ENCODE results near the gene SGCA.
A peak's percentile ranks its signal among the peaks of the same experiment; 100 is the strongest.

Gene SGCA

GRCh38 chr17:50139185-50139783 lies 26.5 kb upstream of the SGCA start:
- Histone ChIP-seq H3K4ac (ENCODE audit: low read depth, low read length) (no peak overlapping the region), H2AK5ac (ENCODE audit: low read length) (no peak overlapping the region), H3K36me3 (ENCODE audit: control insufficient read depth, insufficient read depth, low read length) (peaks cover 16% of the 10 kb centered on the region), H4K8ac (ENCODE audit: low read depth, low read length) (no peak overlapping the region), H3K18ac (ENCODE audit: low read length) (no peak overlapping the region), H3K4me3 (ENCODE audit: low read length) (no peak overlapping the region), H3K4me2 (ENCODE audit: low read length) (no peak overlapping the region), H3K27ac (ENCODE audit: low read depth, low read length) (no peak overlapping the region), H3K9ac (ENCODE audit: low read length) (no peak overlapping the region), H3K79me2 (ENCODE audit: control insufficient read depth, insufficient read depth, low read length) (no peaks in the 10 kb centered on the region), H3K4me1 (ENCODE audit: control insufficient read depth, low read depth, low read length) (peaks cover 4% of the 10 kb centered on the region), H2BK120ac (ENCODE audit: low read depth, low read length) (no peak overlapping the region), H3K79me1 (ENCODE audit: low read length) (no peaks in the 10 kb centered on the region), H3K56ac (ENCODE audit: low read length) (peak overlapping the region; percentile 0), H3K23ac (ENCODE audit: low read length) (no peak overlapping the region), H2BK15ac (replicated peaks; ENCODE audit: low read depth) (no peak overlapping the region), H3K27me3 (ENCODE audit: insufficient read depth, low read length, poor library complexity) (no peaks in the 10 kb centered on the region), H4K5ac (ENCODE audit: low read length) (no peak overlapping the region), H2BK5ac (ENCODE audit: low read length) (no peak overlapping the region)
- DNase-seq = no peak
- WGBS (ENCODE audit: extremely low coverage, insufficient coverage, low lambda C conversion rate) = no CpG with 5 or more reads among the region's 15 CpGs

DNA sequence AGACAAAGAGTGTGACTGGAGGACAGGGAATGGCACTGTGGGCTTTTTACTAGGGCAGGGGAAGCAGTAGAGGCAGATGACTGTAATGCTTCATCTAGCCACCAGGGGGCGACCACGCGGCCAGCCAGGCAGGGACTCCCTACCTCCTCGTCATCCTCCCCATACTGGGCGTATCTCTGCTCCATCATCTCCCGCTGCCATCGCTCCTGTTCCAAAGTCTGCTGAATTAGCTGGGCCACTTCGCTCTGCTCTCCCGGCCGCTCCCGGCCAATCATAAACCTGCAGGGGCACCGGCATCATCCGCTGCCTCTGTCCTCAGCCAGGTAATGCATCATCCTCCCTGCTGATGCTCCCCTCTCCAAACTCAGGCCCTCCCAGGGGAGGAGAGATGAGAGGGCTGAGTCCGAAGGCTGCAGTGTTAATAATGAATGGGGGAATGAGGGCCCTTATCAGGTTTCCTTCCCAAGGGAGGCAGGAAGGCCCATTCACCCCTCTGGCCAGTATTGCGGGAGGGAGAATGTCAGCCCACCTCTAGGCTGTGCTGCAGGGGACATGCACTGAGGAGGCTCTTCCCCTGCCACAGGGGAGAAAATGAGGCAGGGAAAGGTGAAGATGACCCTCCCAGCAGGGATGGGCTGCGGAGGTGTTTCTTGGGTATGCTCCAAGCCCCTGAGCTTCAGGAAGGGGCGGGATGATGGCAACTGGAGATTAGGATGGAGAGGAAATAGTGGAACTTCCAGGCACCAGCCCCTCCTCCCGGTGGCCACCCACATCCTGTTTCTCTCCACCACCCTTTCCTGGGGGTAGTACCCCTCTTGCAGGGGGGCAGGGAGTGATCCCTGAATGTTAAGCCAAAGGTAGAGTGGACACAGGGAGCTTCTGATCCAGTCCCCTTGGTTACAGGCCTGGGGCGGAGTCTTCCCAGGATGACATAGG lies 25.6 kb upstream of the SGCA start:
- Histone ChIP-seq H3K9ac (ENCODE audit: low read length) (no peak overlapping the region), H3K36me3 (ENCODE audit: control insufficient read depth, insufficient read depth, low read length) (peaks cover 16% of the 10 kb centered on the region)

DNA sequence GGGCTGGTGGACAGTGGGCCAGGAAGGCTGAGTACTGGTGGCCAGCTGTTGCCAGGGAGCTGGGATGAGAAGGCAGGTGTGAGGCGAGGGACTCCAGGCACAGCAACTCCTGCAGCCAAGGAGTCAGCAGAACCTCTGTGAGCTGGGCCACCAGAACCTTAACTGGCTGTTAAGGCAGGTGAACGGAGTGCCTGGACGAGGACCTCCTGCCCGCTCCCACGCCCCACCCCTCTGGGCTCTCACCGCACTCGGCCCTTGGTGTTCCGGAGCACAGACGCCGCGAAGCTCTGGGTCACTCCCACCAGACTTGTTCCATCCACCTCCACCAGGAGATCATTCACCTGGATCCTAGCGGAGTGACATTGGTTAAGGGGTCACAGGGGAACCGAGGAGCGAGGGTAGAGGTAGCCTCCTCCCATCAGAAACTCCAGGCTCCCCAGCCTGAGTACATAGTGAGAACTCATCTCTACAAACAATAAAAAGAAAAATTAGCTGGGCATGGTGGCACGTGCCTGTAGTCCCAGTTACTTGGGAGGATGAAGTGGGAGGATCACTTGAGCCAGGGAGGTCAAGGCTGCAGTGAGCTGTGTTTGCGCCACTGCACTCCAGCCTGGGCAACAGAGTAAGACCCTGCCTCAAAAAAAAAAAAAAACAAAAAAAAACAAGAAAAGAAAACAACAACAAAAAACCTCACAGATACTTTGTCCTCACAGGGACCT lies 24.6 kb upstream of the SGCA start:
- Histone ChIP-seq H3K27me3 (ENCODE audit: insufficient read depth, low read length, poor library complexity) (no peaks in the 10 kb centered on the region), H3K4me1 (ENCODE audit: control insufficient read depth, low read depth, low read length) (peaks cover 4% of the 10 kb centered on the region), H4K8ac (ENCODE audit: low read depth, low read length) (no peak overlapping the region), H3K9ac (ENCODE audit: low read length) (no peak overlapping the region), H3K18ac (ENCODE audit: low read length) (no peak overlapping the region), H2BK5ac (ENCODE audit: low read length) (no peak overlapping the region), H3K23ac (ENCODE audit: low read length) (no peak overlapping the region), H4K5ac (ENCODE audit: low read length) (no peak overlapping the region), H3K4ac (ENCODE audit: low read depth, low read length) (no peak overlapping the region), H2BK15ac (replicated peaks; ENCODE audit: low read depth) (no peak overlapping the region), H3K56ac (ENCODE audit: low read length) (peak overlapping the region; percentile 67), H2AK5ac (ENCODE audit: low read length) (no peak overlapping the region), H3K27ac (ENCODE audit: low read depth, low read length) (no peak overlapping the region), H3K79me2 (ENCODE audit: control insufficient read depth, insufficient read depth, low read length) (no peaks in the 10 kb centered on the region), H3K36me3 (ENCODE audit: control insufficient read depth, insufficient read depth, low read length) (peaks cover 16% of the 10 kb centered on the region), H3K79me1 (ENCODE audit: low read length) (no peaks in the 10 kb centered on the region), H2BK120ac (ENCODE audit: low read depth, low read length) (no peak overlapping the region), H3K4me2 (ENCODE audit: low read length) (no peak overlapping the region), H3K4me3 (ENCODE audit: low read length) (no peak overlapping the region)
- no CpG with 5 or more reads among the region's 16 CpGs for WGBS (ENCODE audit: extremely low coverage, insufficient coverage, low lambda C conversion rate)
- DNase-seq = no peak

More for the DNA sequence above, 25.6 kb upstream of the SGCA start:
- no peaks in the 10 kb centered on the region for H3K79me2 ChIP-seq (ENCODE audit: control insufficient read depth, insufficient read depth, low read length)
- H2BK120ac ChIP-seq (ENCODE audit: low read depth, low read length) = no peak overlapping the region
- no peak overlapping the region for H3K4me3 ChIP-seq (ENCODE audit: low read length)
- H3K56ac ChIP-seq (ENCODE audit: low read length) = peak overlapping the region; percentile 67
- H2AK5ac ChIP-seq (ENCODE audit: low read length) = no peak overlapping the region
- peak; percentile 94 for DNase-seq
- H3K4me1 ChIP-seq (ENCODE audit: control insufficient read depth, low read depth, low read length) = peaks cover 4% of the 10 kb centered on the region
- no peak overlapping the region for H3K18ac ChIP-seq (ENCODE audit: low read length)
- no peak overlapping the region for H3K4me2 ChIP-seq (ENCODE audit: low read length)
- no peaks in the 10 kb centered on the region for H3K27me3 ChIP-seq (ENCODE audit: insufficient read depth, low read length, poor library complexity)
- no peak overlapping the region for H3K4ac ChIP-seq (ENCODE audit: low read depth, low read length)
- H4K5ac ChIP-seq (ENCODE audit: low read length) = no peak overlapping the region
- H4K8ac ChIP-seq (ENCODE audit: low read depth, low read length) = no peak overlapping the region
- H2BK15ac ChIP-seq (replicated peaks; ENCODE audit: low read depth) = no peak overlapping the region
- H2BK5ac ChIP-seq (ENCODE audit: low read length) = no peak overlapping the region
- H3K23ac ChIP-seq (ENCODE audit: low read length) = no peak overlapping the region
- H3K79me1 ChIP-seq (ENCODE audit: low read length) = no peaks in the 10 kb centered on the region
- H3K27ac ChIP-seq (ENCODE audit: low read depth, low read length) = no peak overlapping the region
- WGBS (ENCODE audit: extremely low coverage, insufficient coverage, low lambda C conversion rate) = no CpG with 5 or more reads among the region's 19 CpGs

DNA sequence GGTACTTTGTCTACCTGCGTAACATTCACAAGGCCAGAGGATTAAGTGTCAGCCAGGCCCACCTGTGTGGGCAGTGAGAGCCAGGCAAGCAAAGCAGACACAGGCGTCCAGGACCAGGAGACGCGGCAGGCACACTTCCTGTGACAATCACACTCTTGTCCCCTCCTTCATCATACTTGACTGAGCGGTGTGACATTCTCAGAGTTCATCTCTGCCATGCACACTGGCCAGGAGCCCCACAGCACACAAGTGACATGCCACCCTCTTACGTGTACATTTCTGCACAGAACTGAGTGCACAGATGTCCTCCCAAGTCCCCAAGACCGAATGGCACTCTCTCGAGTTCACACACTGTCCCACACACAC lies 24.1 kb upstream of the SGCA start:
- H4K8ac ChIP-seq (ENCODE audit: low read depth, low read length) = no peak overlapping the region

DNA sequence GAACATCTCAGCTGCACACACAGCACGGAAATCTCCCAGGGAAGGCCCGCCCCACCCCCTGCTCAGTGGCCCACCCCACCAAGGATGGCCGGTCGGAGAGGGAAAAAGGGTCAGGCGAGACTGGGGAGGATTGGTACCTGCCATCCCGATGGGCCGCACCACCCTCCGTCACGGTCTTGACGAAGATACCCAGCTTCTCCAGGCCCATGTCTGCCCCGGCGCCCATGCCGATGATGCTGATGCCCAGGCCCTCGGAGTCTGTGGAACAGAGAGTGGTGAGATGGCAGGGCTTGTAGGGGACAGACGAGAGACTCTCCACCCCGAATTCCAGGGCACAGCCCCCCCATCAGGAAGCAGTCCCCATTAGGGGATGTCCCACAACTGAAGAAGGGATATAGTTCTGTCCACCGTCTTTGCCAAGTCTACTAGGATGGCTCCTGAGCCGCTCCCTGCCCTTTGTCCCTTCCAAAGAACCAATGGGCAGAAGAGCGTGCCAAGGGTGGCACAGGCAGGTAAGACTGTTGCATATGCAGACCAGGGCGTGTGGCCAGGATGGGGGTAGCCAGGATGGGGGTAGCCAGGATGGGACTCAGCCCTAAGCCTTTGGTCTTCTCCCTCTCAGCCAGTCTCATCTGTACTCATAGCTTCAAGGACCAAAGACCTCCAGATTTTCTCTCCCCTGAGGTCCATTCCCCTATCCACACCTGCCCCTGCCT lies 22.2 kb upstream of the SGCA start:
- H2BK120ac ChIP-seq (ENCODE audit: low read depth, low read length) = no peak overlapping the region
- H3K56ac ChIP-seq (ENCODE audit: low read length) = no peak overlapping the region
- no peak overlapping the region for H2AK5ac ChIP-seq (ENCODE audit: low read length)
- no peak overlapping the region for H3K9ac ChIP-seq (ENCODE audit: low read length)
- no peak for DNase-seq
- WGBS (ENCODE audit: extremely low coverage, insufficient coverage, low lambda C conversion rate) = no CpG with 5 or more reads among the region's 20 CpGs
- H3K18ac ChIP-seq (ENCODE audit: low read length) = no peak overlapping the region
- H3K79me1 ChIP-seq (ENCODE audit: low read length) = peaks cover 9% of the 10 kb centered on the region
- H3K4me1 ChIP-seq (ENCODE audit: control insufficient read depth, low read depth, low read length) = peaks cover 9% of the 10 kb centered on the region
- no peak overlapping the region for H2BK5ac ChIP-seq (ENCODE audit: low read length)
- no peak overlapping the region for H3K27ac ChIP-seq (ENCODE audit: low read depth, low read length)
- H3K4ac ChIP-seq (ENCODE audit: low read depth, low read length) = no peak overlapping the region
- H4K5ac ChIP-seq (ENCODE audit: low read length) = no peak overlapping the region
- no peak overlapping the region for H2BK15ac ChIP-seq (replicated peaks; ENCODE audit: low read depth)
- no peak overlapping the region for H4K8ac ChIP-seq (ENCODE audit: low read depth, low read length)
- H3K79me2 ChIP-seq (ENCODE audit: control insufficient read depth, insufficient read depth, low read length) = peaks cover 6% of the 10 kb centered on the region
- no peak overlapping the region for H3K4me2 ChIP-seq (ENCODE audit: low read length)
- no peak overlapping the region for H3K23ac ChIP-seq (ENCODE audit: low read length)
- H3K27me3 ChIP-seq (ENCODE audit: insufficient read depth, low read length, poor library complexity) = no peaks in the 10 kb centered on the region
- H3K4me3 ChIP-seq (ENCODE audit: low read length) = no peak overlapping the region
- peaks cover 11% of the 10 kb centered on the region for H3K36me3 ChIP-seq (ENCODE audit: control insufficient read depth, insufficient read depth, low read length)

More for the DNA sequence above, 24.1 kb upstream of the SGCA start:
- DNase-seq = no peak
- no peak overlapping the region for H3K4me2 ChIP-seq (ENCODE audit: low read length)
- H2BK120ac ChIP-seq (ENCODE audit: low read depth, low read length) = no peak overlapping the region
- peaks cover 2% of the 10 kb centered on the region for H3K79me2 ChIP-seq (ENCODE audit: control insufficient read depth, insufficient read depth, low read length)
- H2AK5ac ChIP-seq (ENCODE audit: low read length) = no peak overlapping the region
- no peak overlapping the region for H3K56ac ChIP-seq (ENCODE audit: low read length)
- no peaks in the 10 kb centered on the region for H3K27me3 ChIP-seq (ENCODE audit: insufficient read depth, low read length, poor library complexity)
- H3K4me3 ChIP-seq (ENCODE audit: low read length) = no peak overlapping the region
- no peak overlapping the region for H3K23ac ChIP-seq (ENCODE audit: low read length)
- no peak overlapping the region for H3K18ac ChIP-seq (ENCODE audit: low read length)
- H3K9ac ChIP-seq (ENCODE audit: low read length) = no peak overlapping the region
- peaks cover 4% of the 10 kb centered on the region for H3K4me1 ChIP-seq (ENCODE audit: control insufficient read depth, low read depth, low read length)
- H4K5ac ChIP-seq (ENCODE audit: low read length) = no peak overlapping the region
- H2BK15ac ChIP-seq (replicated peaks; ENCODE audit: low read depth) = no peak overlapping the region
- peaks cover 16% of the 10 kb centered on the region for H3K36me3 ChIP-seq (ENCODE audit: control insufficient read depth, insufficient read depth, low read length)
- WGBS (ENCODE audit: extremely low coverage, insufficient coverage, low lambda C conversion rate) = no CpG with 5 or more reads among the region's 8 CpGs
- H3K4ac ChIP-seq (ENCODE audit: low read depth, low read length) = no peak overlapping the region
- H3K27ac ChIP-seq (ENCODE audit: low read depth, low read length) = no peak overlapping the region
- peaks cover 5% of the 10 kb centered on the region for H3K79me1 ChIP-seq (ENCODE audit: low read length)
- H2BK5ac ChIP-seq (ENCODE audit: low read length) = no peak overlapping the region
